Adrenal gland (tissue), 5 donors: Measurements from ENCODE around the gene ILF2.

ENCODE experiments used
- CTCF ChIP-seq, 6 experiments: fragments of 450-650 bp in 4 of 6; fragments of 200-600 bp in 2 of 6; sonication (generic) in 1 of 6; IDR thresholded peaks; 1 replicate in 5 of 6; 2 replicates in 1 of 6; pipeline versions ENCODE4 v1.5.1 to v1.8.0; 2016 to 2021; ENCODE audit warnings: antibody characterized with exemption in 6 of 6, mild to moderate bottlenecking in 2 of 6, moderate library complexity in 1 of 6
- POLR2A ChIP-seq, 2 donors: fragments of 450-650 bp; IDR thresholded peaks; one replicate each; pipeline ENCODE4 v1.6.1; 2017; ENCODE audit warnings: antibody characterized with exemption in 2 of 2, mild to moderate bottlenecking in 2 of 2, moderate library complexity in 1 of 2
- donor health status: DM: no; HTN: no; CAD: no.

DNA sequence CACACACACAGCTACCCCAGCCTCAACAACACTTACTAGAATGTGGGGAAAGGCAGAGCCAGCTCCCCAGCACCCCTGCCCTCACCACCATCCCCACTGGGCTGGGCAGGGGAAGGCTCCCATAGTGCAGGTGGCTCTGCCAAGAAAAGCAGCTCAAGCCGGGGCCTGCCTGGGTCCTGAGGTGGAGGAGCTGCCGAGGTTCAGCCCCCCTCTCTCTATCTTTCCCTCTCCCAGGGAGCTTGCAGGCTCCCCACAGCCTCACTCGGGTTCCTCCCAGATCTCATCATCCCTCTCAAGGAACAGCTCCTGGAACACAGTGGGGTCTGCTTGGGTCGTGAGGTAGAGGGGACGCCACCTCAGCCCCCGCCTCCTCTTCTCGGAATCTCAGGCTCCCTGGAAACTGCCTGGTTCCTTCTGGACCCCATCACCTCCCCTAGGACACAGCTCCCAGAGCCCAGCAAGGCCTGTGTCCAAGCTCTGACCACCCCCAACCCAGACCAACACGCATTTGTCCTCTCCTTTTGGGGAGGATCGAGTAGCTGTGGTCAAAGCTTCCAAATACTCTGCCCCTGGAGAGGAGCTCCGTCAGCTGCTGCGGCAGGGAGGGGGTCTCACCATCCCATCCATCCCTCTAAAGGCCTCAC is 58.6 kb downstream of the ILF2 start:
- no peak for TF ChIP-seq CTCF (IDR thresholded peaks at IDR 0.05)
- no peak for TF ChIP-seq POLR2A (IDR thresholded peaks at IDR 0.05)
